Measurements from ENCODE around the gene RANBP17.

The RANBP17 gene

DNA sequence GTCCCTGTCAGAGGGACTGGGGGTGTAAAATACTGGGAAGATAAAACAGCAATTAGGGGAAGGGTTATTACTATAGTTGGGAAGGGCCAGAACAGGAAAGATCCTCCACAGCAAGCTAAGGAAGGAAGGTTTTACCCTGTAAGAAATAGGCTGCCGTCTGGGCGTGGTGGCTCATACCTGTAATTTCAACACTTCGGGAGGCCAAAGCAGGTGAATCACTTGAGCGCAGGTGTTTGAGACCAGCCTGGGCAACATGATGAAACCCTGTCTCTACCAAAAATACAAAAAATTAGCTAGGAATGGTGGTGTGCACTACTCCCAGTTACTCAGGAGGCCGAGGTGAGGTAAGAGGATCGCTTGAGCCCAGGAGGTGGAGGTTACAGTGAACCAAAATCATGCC lies 282.1 kb downstream of the RANBP17 start:
- no peak overlapping the region for H3K4me3 ChIP-seq (ENCODE audit: low read depth, low read length)
- TF ChIP-seq, protein P1, sequence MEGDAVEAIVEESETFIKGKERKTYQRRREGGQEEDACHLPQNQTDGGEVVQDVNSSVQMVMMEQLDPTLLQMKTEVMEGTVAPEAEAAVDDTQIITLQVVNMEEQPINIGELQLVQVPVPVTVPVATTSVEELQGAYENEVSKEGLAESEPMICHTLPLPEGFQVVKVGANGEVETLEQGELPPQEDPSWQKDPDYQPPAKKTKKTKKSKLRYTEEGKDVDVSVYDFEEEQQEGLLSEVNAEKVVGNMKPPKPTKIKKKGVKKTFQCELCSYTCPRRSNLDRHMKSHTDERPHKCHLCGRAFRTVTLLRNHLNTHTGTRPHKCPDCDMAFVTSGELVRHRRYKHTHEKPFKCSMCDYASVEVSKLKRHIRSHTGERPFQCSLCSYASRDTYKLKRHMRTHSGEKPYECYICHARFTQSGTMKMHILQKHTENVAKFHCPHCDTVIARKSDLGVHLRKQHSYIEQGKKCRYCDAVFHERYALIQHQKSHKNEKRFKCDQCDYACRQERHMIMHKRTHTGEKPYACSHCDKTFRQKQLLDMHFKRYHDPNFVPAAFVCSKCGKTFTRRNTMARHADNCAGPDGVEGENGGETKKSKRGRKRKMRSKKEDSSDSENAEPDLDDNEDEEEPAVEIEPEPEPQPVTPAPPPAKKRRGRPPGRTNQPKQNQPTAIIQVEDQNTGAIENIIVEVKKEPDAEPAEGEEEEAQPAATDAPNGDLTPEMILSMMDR (IDR thresholded peaks at IDR 0.05; ENCODE audit: borderline replicate concordance, insufficient read depth, low read depth, low read length): no peak

DNA sequence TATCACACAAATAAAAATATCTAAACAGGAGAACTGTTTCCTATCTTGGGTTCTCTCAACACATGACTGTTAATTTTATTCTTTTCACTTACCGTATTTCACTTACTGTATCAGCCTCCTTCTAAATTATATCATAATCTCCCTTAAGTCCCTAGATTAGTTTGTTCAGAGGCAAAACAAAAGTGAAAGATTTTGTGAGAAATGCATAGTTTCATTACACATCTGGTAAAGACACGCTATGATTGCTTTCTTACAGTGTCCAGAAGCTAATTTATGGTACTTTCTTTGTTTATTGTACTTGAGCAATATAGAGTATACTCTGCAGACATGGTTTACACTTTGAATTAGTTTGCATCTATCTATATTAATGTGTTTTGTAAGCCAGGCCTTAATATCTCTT lies 287.5 kb downstream of the RANBP17 start:
- TF ChIP-seq, protein P1 (IDR thresholded peaks at IDR 0.05; ENCODE audit: borderline replicate concordance, insufficient read depth, low read depth, low read length): no peak
- no peak overlapping the region for H3K4me3 ChIP-seq (ENCODE audit: low read depth, low read length)

- no peak overlapping the region for H3K4me3 ChIP-seq (ENCODE audit: low read depth, low read length)
- TF ChIP-seq, protein P1 (IDR thresholded peaks at IDR 0.05; ENCODE audit: borderline replicate concordance, insufficient read depth, low read depth, low read length): no peak
Observed at GRCh38 chr5:171149772-171150171, 288.0 kb downstream of the RANBP17 start.

GRCh38 chr5:171152382-171152781 lies 290.6 kb downstream of the RANBP17 start:
- TF ChIP-seq, protein P1 (IDR thresholded peaks at IDR 0.05; ENCODE audit: borderline replicate concordance, insufficient read depth, low read depth, low read length): no peak
- H3K4me3 ChIP-seq (ENCODE audit: low read depth, low read length): no peak overlapping the region

DNA sequence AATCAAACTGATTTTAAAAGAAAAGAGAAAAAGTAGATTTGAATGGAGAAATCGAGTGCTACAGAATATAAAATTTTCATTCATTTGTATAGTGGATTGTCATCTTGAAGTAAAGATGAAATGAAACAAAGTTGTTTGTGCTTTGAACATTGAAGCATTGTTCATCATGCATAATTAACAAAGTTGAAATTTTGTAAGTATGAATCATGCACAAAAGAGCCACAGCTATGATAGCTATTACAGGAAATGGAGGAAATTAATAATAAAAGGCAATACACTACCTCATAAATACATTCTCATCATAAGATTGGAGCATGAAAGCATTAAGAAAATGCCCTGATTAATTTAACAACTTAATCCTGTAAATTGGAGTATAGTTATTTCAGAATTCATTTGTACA lies 293.8 kb downstream of the RANBP17 start:
- TF ChIP-seq, protein P1 (IDR thresholded peaks at IDR 0.05; ENCODE audit: borderline replicate concordance, insufficient read depth, low read depth, low read length): no peak

DNA sequence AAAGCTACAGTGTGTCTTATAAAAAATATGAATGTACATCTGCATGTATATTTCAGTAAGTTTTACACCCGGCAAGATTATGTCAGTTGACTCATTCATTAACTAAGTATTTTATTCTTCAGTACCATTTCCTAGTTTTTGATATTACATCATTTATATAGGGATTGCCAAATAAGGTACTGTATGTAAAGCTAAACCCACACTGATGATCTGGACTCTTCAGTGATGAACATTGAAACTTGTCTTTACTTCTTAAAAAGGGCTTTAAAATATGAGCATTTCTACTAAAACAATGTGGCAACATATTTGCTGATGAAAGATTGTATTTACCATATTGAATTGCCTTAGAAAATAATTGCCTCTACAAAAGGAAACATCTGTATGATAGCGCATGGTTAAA lies 295.5 kb downstream of the RANBP17 start:
- H3K4me3 ChIP-seq (ENCODE audit: low read depth, low read length): no peak overlapping the region
- TF ChIP-seq, protein P1 (IDR thresholded peaks at IDR 0.05; ENCODE audit: borderline replicate concordance, insufficient read depth, low read depth, low read length): no peak

More for the DNA sequence above, 293.8 kb downstream of the RANBP17 start:
- H3K4me3 ChIP-seq (ENCODE audit: low read depth, low read length): no peak overlapping the region

DNA sequence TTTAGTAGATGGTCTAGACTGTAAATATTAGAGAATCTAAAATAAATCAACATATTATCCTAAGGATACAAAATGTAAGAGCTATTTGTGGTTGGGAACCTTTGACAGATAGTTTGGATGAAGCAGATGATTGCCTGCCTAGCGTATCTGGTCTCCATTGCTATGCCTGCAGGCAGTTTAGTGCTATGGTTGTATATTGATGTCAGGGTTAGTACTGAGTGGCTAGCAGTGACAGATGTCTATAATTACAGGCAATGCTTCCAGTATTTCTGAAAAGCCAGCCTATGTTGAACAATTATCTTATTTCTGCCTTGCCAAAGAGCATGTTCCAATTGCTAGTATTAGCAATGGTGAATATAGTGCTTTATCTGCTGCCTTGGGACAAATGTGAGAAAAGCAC lies 296.0 kb downstream of the RANBP17 start:
- H3K4me3 ChIP-seq (ENCODE audit: low read depth, low read length): no peak overlapping the region

More for the DNA sequence above, 296.0 kb downstream of the RANBP17 start:
- TF ChIP-seq, protein P1 (IDR thresholded peaks at IDR 0.05; ENCODE audit: borderline replicate concordance, insufficient read depth, low read depth, low read length): no peak

Measured in GM12875 (cell line).